Choroid plexus epithelial cell (primary cell): ENCODE measurements around the gene TP53BP2.

Experiments
- DNase-seq: peaks from one replicate; pipeline ENCODE4 v3.0.0-alpha.2; 2010; ENCODE audit warnings: low read depth
- H3K4me3 ChIP-seq: 2 replicates; pipeline ENCODE4 v1.5.1; 2011; ENCODE audit warnings: low read depth, mild to moderate bottlenecking, control low read depth, low read length, moderate library complexity
- CTCF ChIP-seq: conservative IDR thresholded peaks from 2 replicates; pipeline ENCODE4 v1.5.1; 2011; ENCODE audit warnings: low read depth, mild to moderate bottlenecking, control low read depth, inconsistent platforms, low read length, moderate library complexity

The TP53BP2 gene

DNA sequence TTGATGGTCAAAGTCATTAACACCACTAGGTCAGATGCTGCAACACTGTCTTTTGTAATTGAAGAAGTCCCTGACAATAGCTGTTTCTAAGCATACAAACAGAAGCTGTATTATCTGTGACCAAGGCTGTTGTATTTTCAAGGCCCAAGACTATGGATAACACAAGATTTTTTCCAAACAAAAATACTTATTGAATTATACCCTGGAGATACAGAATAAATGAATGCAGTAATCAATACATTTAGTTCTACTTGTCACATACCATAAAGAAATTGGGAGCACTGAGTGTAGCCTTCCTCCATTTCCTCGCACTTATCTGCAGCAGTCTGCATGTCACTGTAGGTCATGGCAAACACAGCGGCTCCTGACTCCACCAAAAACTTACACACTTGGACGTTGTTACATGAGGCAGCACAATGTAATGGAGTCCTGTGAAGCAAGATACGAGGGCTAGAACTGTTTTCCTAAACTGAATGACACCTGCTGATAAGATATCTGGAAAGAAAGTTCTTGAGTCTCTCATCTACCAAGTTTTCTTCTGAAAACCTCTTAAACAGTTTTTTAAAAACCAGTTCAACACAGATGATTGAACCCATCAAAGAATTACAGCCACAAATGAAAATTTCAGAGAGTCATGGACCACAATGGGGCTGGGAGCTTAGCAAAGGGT, 56.9 kb downstream of the TP53BP2 start:
- DNase-seq, result no peak
- TF ChIP-seq CTCF, result no peak
- H3K4me3 ChIP-seq, result no peak overlapping the region

DNA sequence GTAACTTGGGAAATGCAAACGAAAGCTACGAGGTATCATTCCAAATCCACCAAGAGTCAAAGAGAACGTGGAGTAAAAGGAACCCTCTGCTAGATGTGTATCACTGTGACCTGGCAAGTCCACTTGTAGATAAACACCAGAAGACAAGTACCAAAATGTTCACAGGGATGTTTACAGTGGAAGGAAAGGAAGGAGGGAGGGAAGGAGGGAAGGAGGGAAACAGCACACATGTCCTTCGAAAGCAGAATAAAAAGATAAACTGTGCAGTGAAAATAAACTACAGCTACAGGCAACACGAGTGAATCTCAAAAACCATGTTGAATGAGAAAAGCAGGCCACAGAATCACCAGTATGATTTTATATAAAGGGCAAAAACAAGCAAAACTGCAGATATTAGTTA, 59.9 kb downstream of the TP53BP2 start:
- H3K4me3 ChIP-seq, result no peak overlapping the region
- DNase-seq, result no peak
- no peak for TF ChIP-seq CTCF

- no peak for DNase-seq
- no peak overlapping the region for H3K4me3 ChIP-seq
- no peak for TF ChIP-seq CTCF
These were observed 61.2 kb downstream of the TP53BP2 start for GRCh38 chr1:223784541-223784940.

GRCh38 chr1:223783676-223784075, 62.1 kb downstream of the TP53BP2 start:
- no peak overlapping the region for H3K4me3 ChIP-seq
- no peak for DNase-seq
- no peak for TF ChIP-seq CTCF

- H3K4me3 ChIP-seq, result no peak overlapping the region
- DNase-seq, result no peak
- TF ChIP-seq CTCF, result no peak
These were observed 64.8 kb downstream of the TP53BP2 start for GRCh38 chr1:223780949-223781348.

DNA sequence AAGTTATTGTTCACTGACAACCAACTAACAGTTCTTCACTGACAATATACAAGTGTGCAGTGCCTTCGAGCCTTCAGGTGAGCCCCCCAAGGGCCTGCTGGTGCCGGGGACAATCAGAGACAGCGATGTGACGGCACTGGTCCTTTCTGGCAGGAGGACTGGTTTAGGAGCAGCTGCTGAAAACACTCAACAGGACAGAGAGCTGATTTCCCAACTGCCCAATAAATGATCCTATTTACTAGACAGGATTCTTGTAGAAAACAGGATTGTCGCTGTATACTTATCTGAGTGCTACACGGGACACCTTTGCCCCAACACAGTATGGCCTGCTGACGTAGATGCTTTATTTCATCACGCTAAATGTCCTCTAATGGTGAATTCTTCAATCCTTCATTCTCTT, 65.4 kb downstream of the TP53BP2 start:
- DNase-seq, result no peak
- no peak overlapping the region for H3K4me3 ChIP-seq
- no peak for TF ChIP-seq CTCF

GRCh38 chr1:223776826-223777454, 68.8 kb downstream of the TP53BP2 start:
- peak; percentile 55 for DNase-seq
- TF ChIP-seq CTCF, result no peak
- no peak overlapping the region for H3K4me3 ChIP-seq
